Measurements from ENCODE around the gene HSPA6.
"Not testable (repeated sequence)": the region's sequence is repeated elsewhere in the genome, so short reads cannot be mapped to it uniquely, and the experiment has no call there.

GRCh38 chr1:161523041-161523816 is 1.1 kb upstream of the HSPA6 start:
- not testable (repeated sequence) for TF ChIP-seq YY1 (IDR thresholded peaks at IDR 0.05; ENCODE audit: insufficient read depth, insufficient read length); ZNF274 (IDR thresholded peaks at IDR 0.05; ENCODE audit: low read depth, low read length); SUZ12 (IDR thresholded peaks at IDR 0.05; ENCODE audit: extremely low read depth, insufficient read depth, insufficient read length)

Data from NT2/D1 (cell line).